OCI-LY1 (cell line): ENCODE measurements around the gene PWP2.

Experiments
- EZH2 ChIP-seq: fragments of 200-600 bp; sonication (generic), shearing (Covaris generic); IDR thresholded peaks from 2 replicates; pipeline ENCODE4 v1.8.0; 2017; ENCODE audit warnings: borderline replicate concordance, mixed run types, mild to moderate bottlenecking, antibody characterized with exemption, low read length, moderate library complexity, mixed read lengths
- TF ChIP-seq, protein P1 (sequence below): fragments of 200-600 bp; sonication (generic), shearing (Covaris generic); IDR thresholded peaks from 2 replicates; pipeline ENCODE4 v1.5.1; 2017; ENCODE audit warnings: mild to moderate bottlenecking, antibody characterized with exemption, low read length, moderate library complexity, mixed read lengths

DNA sequence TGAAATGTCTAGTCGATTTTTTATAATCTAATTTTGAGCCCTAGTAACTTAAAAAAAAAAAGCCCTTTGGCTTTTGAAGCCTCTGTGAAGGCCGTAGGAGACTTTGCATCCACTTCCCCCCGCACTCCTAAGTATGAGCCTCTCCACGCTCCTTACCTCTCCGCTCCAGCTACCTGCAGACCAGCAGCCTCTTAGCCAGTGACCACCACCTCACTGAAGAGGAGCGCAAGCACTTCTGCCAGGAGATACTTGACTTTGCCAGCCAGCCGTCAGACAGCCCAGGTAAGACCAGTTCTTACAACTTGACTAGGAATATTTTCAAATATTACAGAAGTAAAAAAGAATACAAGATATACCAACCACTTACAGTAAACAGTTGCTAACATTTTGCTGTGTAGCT, 27.4 kb upstream of the PWP2 start:
- TF ChIP-seq, protein P1, sequence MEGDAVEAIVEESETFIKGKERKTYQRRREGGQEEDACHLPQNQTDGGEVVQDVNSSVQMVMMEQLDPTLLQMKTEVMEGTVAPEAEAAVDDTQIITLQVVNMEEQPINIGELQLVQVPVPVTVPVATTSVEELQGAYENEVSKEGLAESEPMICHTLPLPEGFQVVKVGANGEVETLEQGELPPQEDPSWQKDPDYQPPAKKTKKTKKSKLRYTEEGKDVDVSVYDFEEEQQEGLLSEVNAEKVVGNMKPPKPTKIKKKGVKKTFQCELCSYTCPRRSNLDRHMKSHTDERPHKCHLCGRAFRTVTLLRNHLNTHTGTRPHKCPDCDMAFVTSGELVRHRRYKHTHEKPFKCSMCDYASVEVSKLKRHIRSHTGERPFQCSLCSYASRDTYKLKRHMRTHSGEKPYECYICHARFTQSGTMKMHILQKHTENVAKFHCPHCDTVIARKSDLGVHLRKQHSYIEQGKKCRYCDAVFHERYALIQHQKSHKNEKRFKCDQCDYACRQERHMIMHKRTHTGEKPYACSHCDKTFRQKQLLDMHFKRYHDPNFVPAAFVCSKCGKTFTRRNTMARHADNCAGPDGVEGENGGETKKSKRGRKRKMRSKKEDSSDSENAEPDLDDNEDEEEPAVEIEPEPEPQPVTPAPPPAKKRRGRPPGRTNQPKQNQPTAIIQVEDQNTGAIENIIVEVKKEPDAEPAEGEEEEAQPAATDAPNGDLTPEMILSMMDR, result no peak
- no peak for TF ChIP-seq EZH2
